ENCODE results near the gene RPL13A.
A peak's percentile ranks its signal among the peaks of the same experiment; 100 is the strongest.

RPL13A gene

GRCh38 chr19:49502866-49503581, 15.6 kb downstream of the RPL13A start:
- peak in 5 of 56 donors; percentile 1 to 25 (median 13) for DNase-seq

DNA sequence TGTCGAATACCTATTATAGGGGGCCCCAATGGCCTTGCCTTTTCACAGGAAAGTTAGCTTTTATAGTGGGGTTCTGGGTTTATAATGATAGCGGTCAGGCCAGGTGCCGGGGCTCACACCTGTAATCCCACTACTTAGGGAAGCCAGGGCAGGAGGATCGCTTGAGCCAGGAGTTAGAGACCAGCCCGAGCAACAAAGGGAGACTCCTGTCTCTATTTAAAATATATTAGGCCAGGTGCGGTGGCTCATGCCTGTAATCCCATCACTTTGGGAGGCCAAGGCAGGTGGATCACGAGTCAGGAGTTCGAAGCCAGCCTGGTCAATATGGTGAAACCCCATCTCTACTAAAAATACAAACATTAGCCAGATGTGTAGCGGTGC, 16.2 kb downstream of the RPL13A start:
- DNase-seq: no peak

DNA sequence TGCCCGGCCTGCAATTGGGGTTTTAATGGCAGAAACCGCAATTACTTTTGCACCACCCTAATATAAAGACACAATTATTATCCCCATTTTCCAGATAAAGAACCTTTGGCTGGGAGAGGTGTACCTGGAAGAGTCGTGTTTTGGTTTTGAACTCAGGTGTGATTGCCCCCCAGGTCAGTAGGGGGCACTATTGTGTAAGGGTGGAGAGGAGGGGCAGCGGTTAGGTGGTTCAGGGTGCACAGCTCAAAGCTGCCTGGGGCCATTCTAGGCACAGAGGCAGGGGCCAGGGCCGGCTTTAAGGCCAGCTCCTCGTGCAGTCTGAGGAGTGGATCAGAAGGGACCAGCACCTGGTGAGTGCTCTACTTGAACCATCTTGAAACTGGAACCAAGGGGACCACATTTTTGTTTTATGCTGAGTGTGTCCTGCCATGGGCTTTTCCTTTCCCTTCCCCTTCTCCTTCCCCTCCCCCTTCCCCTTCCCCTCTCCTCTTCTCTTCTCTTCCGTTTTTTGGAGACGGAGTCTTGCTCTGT, 19.2 kb downstream of the RPL13A start:
- peak in 14 of 56 donors; percentile 4 to 37 (median 11) for DNase-seq

GRCh38 chr19:49507803-49508494, 20.5 kb downstream of the RPL13A start:
- no peak for DNase-seq

- peak in 7 of 56 donors; percentile 5 to 39 (median 21) for DNase-seq
Measured at GRCh38 chr19:49512970-49513745, 25.8 kb downstream of the RPL13A start.

DNA sequence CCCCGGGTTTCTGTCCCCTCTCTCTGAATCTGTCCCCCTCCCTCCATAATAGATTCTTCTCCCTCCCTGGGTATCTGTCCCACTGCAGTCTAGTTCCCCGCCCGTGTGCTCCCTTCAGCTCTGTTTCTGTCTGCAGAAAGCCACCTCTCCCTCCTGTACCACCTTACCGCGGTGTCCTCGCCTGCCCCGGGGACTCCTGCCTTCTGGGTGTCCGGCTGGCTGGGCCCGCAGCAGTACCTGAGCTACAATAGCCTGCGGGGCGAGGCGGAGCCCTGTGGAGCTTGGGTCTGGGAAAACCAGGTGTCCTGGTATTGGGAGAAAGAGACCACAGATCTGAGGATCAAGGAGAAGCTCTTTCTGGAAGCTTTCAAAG, 26.3 kb downstream of the RPL13A start:
- no peak for DNase-seq

DNA sequence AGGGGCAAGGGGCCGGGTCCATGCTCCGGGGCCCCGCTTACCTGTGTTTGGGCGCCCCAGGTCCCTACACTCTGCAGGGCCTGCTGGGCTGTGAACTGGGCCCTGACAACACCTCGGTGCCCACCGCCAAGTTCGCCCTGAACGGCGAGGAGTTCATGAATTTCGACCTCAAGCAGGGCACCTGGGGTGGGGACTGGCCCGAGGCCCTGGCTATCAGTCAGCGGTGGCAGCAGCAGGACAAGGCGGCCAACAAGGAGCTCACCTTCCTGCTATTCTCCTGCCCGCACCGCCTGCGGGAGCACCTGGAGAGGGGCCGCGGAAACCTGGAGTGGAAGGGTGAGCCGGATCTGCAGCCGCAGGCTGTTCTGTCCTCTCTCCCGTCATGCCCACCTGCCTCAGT, 26.7 kb downstream of the RPL13A start:
- DNase-seq: no peak

DNA sequence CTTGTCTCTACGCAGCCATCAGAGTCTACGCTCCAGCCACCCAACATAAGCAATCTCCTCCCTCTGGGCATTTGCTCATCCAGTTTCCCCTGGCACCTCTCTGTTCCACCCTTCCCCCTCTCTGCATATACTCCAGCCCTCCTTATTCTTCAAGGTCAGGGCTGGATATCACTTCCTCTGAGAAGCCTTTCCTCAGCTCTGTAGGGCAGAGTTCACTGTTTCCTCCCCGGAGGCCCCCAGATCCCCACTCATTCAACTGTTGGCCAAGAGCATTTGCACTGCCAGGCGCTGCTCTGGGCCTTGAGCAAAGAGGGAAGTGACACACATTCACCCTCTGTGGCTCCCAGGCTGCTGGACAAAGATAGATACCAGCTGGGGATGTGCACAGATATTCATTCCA, 28.4 kb downstream of the RPL13A start:
- peak in 17 of 56 donors; percentile 5 to 55 (median 12) for DNase-seq

GRCh38 chr19:49518033-49518432, 30.6 kb downstream of the RPL13A start:
- DNase-seq: no peak

DNA sequence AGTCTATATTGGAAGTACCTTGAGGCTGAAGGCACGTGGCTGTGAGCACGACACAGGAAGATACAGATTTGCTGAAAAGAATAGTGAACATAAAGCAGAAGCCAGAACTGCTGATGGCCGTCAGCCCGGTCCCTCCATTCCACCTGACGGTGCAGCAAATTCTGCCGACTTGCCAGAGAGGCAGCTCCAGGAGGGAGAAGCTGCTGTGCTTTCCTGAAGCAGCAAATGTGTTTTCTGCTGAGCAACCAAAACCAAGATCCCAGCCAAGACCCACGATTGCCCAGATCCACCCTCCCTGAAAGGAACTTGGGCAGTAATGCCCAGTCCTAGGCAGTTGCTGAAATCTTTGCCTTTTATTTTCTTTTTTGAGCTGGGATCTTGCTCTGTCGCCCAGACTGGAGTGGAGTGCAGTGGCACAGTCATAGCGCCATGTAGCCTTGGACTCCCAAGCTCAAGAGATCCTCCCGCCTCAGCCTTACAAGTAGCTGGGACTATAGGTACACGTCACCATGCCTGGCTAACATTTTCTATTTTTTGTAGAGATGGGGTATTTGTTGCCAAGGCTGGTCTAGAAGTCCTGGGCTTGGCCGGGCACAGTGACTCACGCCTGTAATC, 33.4 kb downstream of the RPL13A start:
- DNase-seq: peak in 16 of 56 donors; percentile 2 to 40 (median 22)

- no peak for DNase-seq
Measured at GRCh38 chr19:49524812-49525455, 37.5 kb downstream of the RPL13A start.

DNA sequence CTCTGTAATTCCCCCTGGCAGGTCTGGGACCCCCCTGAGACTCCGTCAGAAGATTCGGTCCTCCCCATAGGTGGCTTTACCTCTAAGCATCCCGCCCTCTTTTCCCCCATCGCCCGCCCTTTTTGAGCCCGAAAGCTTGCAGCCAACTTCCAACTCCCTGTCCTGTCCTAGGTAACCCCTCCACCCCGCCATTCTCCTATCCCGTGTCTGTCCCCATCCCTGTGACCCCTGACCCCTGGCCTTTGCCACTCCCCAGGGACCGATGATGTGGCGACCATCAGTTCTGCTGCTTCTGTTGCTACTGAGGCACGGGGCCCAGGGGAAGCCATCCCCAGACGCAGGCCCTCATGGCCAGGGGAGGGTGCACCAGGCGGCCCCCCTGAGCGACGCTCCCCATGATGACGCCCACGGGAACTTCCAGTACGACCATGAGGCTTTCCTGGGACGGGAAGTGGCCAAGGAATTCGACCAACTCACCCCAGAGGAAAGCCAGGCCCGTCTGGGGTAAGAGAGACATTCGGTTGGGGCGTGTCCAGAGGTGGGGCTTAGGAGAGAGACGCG, 40.9 kb downstream of the RPL13A start:
- DNase-seq: no peak

GRCh38 chr19:49530708-49531107, 43.3 kb downstream of the RPL13A start:
- no peak for DNase-seq

DNA sequence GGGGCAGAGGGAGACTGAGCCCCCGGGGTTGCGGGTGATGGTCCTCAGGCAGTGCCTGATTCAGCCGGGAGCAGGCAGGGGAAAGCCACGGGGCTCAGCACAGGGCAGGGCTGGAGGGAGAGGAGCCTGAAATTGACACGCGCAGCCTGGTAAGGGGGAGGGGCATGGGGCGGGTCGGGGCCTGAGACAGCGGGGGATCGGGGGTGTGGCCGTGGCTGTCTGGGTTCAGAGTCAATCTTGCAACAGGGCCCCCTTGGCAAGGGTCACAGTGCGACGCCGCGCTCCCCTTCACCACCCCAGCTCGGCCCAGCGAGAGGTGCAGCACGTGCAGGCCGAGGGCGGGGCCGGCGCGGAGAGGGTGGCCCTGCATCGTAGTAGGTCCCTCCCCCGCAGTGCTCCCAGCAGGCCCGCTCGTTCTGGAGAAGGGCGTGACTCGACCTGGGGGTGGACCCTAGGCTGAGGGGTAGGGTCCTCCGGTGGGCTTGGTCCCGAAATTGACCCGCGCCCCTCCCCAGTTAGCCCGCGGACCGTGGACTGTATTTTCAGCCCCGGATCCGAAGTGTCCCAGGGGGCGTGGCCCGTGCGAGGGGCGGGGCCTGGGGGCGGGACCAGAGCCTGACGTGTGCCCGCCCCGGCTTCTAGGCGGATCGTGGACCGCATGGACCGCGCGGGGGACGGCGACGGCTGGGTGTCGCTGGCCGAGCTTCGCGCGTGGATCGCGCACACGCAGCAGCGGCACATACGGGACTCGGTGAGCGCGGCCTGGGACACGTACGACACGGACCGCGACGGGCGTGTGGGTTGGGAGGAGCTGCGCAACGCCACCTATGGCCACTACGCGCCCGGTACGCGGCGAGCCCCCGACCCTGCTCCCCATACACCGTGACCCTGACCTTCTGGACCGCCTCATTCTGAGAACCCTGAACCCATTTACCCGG, 46.4 kb downstream of the RPL13A start:
- DNase-seq: peak in 42 of 56 donors; percentile 19 to 91 (median 58)

GRCh38 chr19:49534632-49535385, 47.4 kb downstream of the RPL13A start:
- DNase-seq: no peak

- DNase-seq: no peak
Measured at GRCh38 chr19:49536921-49537462, 49.6 kb downstream of the RPL13A start.

- DNase-seq: no peak
Measured at GRCh38 chr19:49538643-49539042, 51.2 kb downstream of the RPL13A start.

Data from nucleus accumbens (tissue), 56 donors.